ENCODE data around the gene H2BK1.

Gene H2BK1

GRCh38 chr7:151198945-151199848, 11.1 kb downstream of the H2BK1 start:
- no peak for DNase-seq

- DNase-seq, result no peak
These were observed 12.4 kb downstream of the H2BK1 start for GRCh38 chr7:151197932-151198331.

- DNase-seq, result no peak
These were observed 14.5 kb downstream of the H2BK1 start for GRCh38 chr7:151195616-151196450.

GRCh38 chr7:151194188-151194587, 16.1 kb downstream of the H2BK1 start:
- DNase-seq, result no peak

GRCh38 chr7:151193203-151193978, 16.9 kb downstream of the H2BK1 start:
- DNase-seq, result no peak

GRCh38 chr7:151192002-151192539, 18.2 kb downstream of the H2BK1 start:
- no peak for DNase-seq

- no peak for DNase-seq
These were observed 18.7 kb downstream of the H2BK1 start for GRCh38 chr7:151191544-151191943.

GRCh38 chr7:151189038-151189437, 21.2 kb downstream of the H2BK1 start:
- no peak for DNase-seq

- no peak for DNase-seq
These were observed 22.1 kb downstream of the H2BK1 start for GRCh38 chr7:151188252-151188542.

- no peak for DNase-seq
These were observed 22.7 kb downstream of the H2BK1 start for GRCh38 chr7:151187409-151188251.

GRCh38 chr7:151186640-151187408, 23.5 kb downstream of the H2BK1 start, which contains the start of gene ASB10:
TSS of gene ASB10 (minus strand) at chr7:151187250. CDS start at chr7:151187130, 120 bp downstream.
- DNase-seq, result no peak

- DNase-seq, result no peak
These were observed 24.3 kb downstream of the H2BK1 start for GRCh38 chr7:151185762-151186639.

- no peak for DNase-seq
These were observed 29.3 kb downstream of the H2BK1 start for GRCh38 chr7:151181011-151181431.

GRCh38 chr7:151179946-151180345, 30.3 kb downstream of the H2BK1 start:
- no peak for DNase-seq

GRCh38 chr7:151179287-151179860, 30.9 kb downstream of the H2BK1 start:
- no peak for DNase-seq

- no peak for DNase-seq
These were observed 31.5 kb downstream of the H2BK1 start for GRCh38 chr7:151178831-151179230.

- no peak for DNase-seq
These were observed 32.1 kb downstream of the H2BK1 start for GRCh38 chr7:151178236-151178635.

- no peak for DNase-seq
These were observed 33.0 kb downstream of the H2BK1 start for GRCh38 chr7:151177310-151177709.

GRCh38 chr7:151176401-151176800, 33.9 kb downstream of the H2BK1 start:
- no peak for DNase-seq

Data from suppressor macrophage treated with lipopolysaccharide for 4 hours (primary cell).